MCF 10A (cell line): ENCODE measurements around the gene ABI1. TPM values are rescaled to one million over a fixed set of nuclear protein-coding genes. Genes with fewer than 3 reads are reported as not detected.
A peak's percentile ranks its signal among the peaks of the same experiment; 100 is the strongest.

Source experiments
- BruUV-seq: library from RNA; stranded (reverse); fragments of 400-500 nt; replicated peaks from 2 replicates; lab custom pipeline; 2021; lab: Mats Ljungman, UMichigan
- CTCF ChIA-PET: fragments of 300-600 bp; sonication (Branson Sonifier 250); formaldehyde crosslinking; extraction: SDS; loops from one replicate; lab custom pipeline; 2021; ENCODE audit warnings: antibody characterized with exemption, inconsistent platforms; lab: Yijun Ruan, JAX
- POLR2A ChIA-PET: fragments of 300-600, 350-650 bp; sonication (Branson Sonifier 250); formaldehyde crosslinking; extraction: SDS; loops from one replicate; lab custom pipeline; 2020; ENCODE audit warnings: antibody characterized with exemption, inconsistent platforms; lab: Yijun Ruan, JAX
- DNase-seq: peaks from one replicate; pipeline ENCODE4 v3.0.0-alpha.2; 2018; ENCODE audit not compliant: unreplicated experiment
- H3K27ac Mint-ChIP-seq: one replicate; pipeline ENCODE4 v1.8.0; 2022; ENCODE audit warnings: mild to moderate bottlenecking, low read depth, mixed read lengths; ENCODE audit not compliant: unreplicated experiment
- H3K27me3 Mint-ChIP-seq: one replicate; pipeline ENCODE4 v1.8.0; 2022; ENCODE audit warnings: mixed read lengths; ENCODE audit not compliant: insufficient read depth, unreplicated experiment
- H3K36me3 Mint-ChIP-seq: one replicate; pipeline ENCODE4 v1.8.0; 2022; ENCODE audit warnings: mild to moderate bottlenecking, moderate library complexity, mixed read lengths; ENCODE audit not compliant: insufficient read depth, unreplicated experiment
- H3K4me1 Mint-ChIP-seq: one replicate; pipeline ENCODE4 v1.8.0; 2022; ENCODE audit warnings: mixed read lengths; ENCODE audit not compliant: insufficient read depth, unreplicated experiment
- H3K4me3 Mint-ChIP-seq: one replicate; pipeline ENCODE4 v1.8.0; 2022; ENCODE audit warnings: mild to moderate bottlenecking, moderate library complexity, mixed read lengths; ENCODE audit not compliant: unreplicated experiment
- H3K9me3 Mint-ChIP-seq: one replicate; pipeline ENCODE4 v1.8.0; 2022; ENCODE audit warnings: mixed read lengths; ENCODE audit not compliant: unreplicated experiment
- intact Hi-C: fragments of 100-400 bp; cut with micrococcal nuclease; formaldehyde crosslinking; loops from 2 replicates; pipeline ENCODE4 v1.14.1; 2022
- total RNA-seq: library from RNA; stranded (reverse); gene quantifications from 2 replicates; pipeline ENCODE4 v1.2.3, GENCODE V29; 2022
- TF ChIP-seq, protein P1 (sequence below): fragments of 200-600 bp; IDR thresholded peaks from one replicate; pipeline ENCODE4 v1.8.0; 2022; ENCODE audit warnings: antibody characterized with exemption, mild to moderate bottlenecking; ENCODE audit not compliant: unreplicated experiment

Gene ABI1
- total RNA-seq, 1 experiment from 2014 or later, result 53.0 TPM

DNA sequence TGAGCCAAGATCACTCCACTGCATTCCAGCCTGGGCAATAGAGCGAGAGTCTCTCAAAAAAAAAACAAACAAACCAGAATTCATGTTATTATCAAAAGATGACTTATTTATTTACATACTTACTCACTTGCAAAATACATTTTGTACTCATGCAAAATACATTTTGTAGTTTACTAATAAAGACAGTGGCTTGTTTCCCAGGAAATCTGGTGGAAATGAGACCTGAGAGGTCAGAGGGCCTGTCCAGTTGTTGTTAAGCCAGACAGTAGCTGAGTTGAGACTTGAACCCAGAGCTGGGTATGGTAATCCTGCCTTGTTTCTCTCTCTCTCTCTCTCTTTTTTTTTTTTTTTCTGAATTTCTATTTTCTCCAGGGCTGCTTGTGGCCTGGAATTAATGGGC lies 133.8 kb downstream of the ABI1 start:
- Mint-ChIP-seq H3K4me1 (no peaks in the 10 kb centered on the region), H3K27ac (no peak overlapping the region), H3K27me3 (no peaks in the 10 kb centered on the region), H3K9me3 (no peaks in the 10 kb centered on the region), H3K36me3 (peaks cover 50% of the 10 kb centered on the region), H3K4me3 (no peak overlapping the region)
- no peak for DNase-seq
- BruUV-seq, result no TSS peak
- TF ChIP-seq, protein P1, sequence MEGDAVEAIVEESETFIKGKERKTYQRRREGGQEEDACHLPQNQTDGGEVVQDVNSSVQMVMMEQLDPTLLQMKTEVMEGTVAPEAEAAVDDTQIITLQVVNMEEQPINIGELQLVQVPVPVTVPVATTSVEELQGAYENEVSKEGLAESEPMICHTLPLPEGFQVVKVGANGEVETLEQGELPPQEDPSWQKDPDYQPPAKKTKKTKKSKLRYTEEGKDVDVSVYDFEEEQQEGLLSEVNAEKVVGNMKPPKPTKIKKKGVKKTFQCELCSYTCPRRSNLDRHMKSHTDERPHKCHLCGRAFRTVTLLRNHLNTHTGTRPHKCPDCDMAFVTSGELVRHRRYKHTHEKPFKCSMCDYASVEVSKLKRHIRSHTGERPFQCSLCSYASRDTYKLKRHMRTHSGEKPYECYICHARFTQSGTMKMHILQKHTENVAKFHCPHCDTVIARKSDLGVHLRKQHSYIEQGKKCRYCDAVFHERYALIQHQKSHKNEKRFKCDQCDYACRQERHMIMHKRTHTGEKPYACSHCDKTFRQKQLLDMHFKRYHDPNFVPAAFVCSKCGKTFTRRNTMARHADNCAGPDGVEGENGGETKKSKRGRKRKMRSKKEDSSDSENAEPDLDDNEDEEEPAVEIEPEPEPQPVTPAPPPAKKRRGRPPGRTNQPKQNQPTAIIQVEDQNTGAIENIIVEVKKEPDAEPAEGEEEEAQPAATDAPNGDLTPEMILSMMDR, result no peak
- intact Hi-C loops, result loop anchor here (2.0 kb wide), 1 partner anchor 392 kb away; no protein-coding TSS in a partner anchor
- POLR2A ChIA-PET, result interaction anchor here (0.8 to 1.5 kb wide), 3 partner anchors 130 to 157 kb away, joined by 3 to 4 read pairs (median 3); no protein-coding TSS in a partner anchor
- CTCF ChIA-PET, result interaction anchor here (0.6 to 9.0 kb wide), 18 partner anchors 8 to 1274 kb away, joined by 3 to 144 read pairs (median 4); no protein-coding TSS in a partner anchor

DNA sequence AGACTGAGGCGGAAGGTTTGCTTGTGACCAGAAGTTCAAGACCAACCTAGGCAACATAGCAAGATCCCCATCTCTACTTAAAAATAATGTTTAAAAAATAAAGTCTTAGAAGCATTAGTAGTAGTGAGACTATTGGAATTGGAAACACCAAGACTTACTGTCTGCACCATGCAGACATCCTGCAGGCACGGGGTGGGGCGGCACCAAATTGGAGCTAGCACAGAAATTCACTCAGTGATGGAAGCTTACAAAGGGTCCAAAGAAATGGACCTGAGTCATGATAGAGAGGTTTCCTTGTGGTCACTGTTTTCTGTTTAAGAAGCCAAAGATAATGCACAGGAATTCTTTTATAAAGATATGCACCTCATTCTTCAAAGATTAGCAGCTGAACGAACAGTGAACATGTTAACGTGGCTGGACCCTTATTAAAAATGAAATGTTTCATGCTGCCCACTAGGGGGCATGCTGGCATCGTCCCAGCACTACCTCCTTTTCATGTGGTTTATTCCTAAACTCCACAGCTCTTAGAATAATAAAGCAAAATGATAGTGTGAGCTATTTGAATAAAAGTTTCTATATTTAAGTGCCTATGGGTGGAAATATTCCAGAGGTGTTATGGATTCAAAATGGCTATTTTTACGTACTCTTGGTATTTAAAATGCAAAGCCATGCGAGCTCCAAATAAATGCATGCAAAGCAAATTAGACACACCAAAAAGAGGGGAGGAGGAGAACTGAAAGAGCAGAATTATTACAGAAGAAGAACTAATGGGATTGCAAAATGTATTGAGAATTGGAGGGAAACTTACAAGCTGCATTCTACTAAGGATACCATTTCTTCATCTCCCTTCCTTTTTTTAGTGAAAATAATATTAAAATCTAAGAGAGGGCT lies 134.7 kb downstream of the ABI1 start:
- TF ChIP-seq, protein P1, result peak; percentile 48
- Mint-ChIP-seq H3K27ac (no peak overlapping the region), H3K9me3 (no peaks in the 10 kb centered on the region), H3K36me3 (peaks cover 54% of the 10 kb centered on the region), H3K4me1 (no peaks in the 10 kb centered on the region), H3K27me3 (no peaks in the 10 kb centered on the region), H3K4me3 (no peak overlapping the region)
- DNase-seq, result peak; percentile 63
- intact Hi-C loops, result loop anchor here (1.0 to 2.0 kb wide), 3 partner anchors 132 to 391 kb away; no protein-coding TSS in a partner anchor
- BruUV-seq, result no TSS peak
- ChIA-PET CTCF (interaction anchor here (0.6 to 9.0 kb wide), 30 partner anchors 9 to 164 kb away, joined by 3 to 144 read pairs (median 4); no protein-coding TSS in a partner anchor), POLR2A (interaction anchor here (0.8 to 1.5 kb wide), 6 partner anchors 131 to 158 kb away, joined by 3 to 7 read pairs (median 3); no protein-coding TSS in a partner anchor)

DNA sequence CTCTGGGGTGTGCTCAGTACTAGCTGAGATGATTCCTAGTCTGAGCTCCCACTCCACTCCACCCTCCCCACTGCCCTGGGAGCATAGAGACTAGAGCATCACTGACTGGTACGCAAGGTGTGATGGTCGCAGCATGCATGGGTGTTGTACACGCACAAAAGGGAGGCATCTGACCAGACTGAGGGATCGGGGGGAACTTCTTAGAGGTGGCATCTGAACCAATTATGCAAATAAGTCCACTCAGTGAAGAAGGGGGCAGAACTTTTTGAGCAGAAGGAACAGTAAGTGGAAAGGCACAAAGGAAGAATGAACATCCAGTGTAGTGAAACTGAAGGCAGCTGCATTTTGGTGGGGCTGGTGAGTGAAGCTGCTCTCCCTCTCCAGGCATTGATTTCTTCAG lies 137.7 kb downstream of the ABI1 start:
- no TSS peak for BruUV-seq
- intact Hi-C loops, result no loop called here
- peaks cover 70% of the 10 kb centered on the region for H3K36me3 Mint-ChIP-seq

DNA sequence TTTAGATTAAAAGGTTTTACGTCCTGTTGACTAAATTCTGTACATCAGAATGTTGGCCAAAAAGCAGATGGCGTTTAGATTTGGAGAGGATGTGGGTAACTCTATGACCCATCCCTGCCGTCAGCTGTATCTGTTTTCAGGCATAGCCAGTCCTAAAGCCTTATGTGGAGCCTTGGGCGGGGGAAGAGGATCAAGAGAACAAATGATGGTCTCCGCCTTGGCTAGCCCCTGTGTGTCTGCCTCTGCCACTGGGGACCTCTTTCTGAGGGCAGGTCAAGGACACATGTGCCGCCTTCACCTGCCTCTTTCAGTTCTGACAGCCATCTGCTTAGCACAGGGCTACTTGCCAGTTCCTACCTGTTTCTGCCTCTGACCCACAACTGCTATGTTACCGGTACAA lies 139.2 kb downstream of the ABI1 start:
- DNase-seq, result no peak
- TF ChIP-seq, protein P1, result no peak
- no peaks in the 10 kb centered on the region for H3K4me1 Mint-ChIP-seq
- H3K4me3 Mint-ChIP-seq, result no peak overlapping the region
- H3K36me3 Mint-ChIP-seq, result peaks cover 62% of the 10 kb centered on the region
- BruUV-seq, result no TSS peak
- H3K9me3 Mint-ChIP-seq, result no peaks in the 10 kb centered on the region
- H3K27me3 Mint-ChIP-seq, result no peaks in the 10 kb centered on the region
- intact Hi-C loops, result no loop called here
- ChIA-PET POLR2A (no interaction called here), CTCF (no interaction called here)
- H3K27ac Mint-ChIP-seq, result no peak overlapping the region

More for the DNA sequence above, 137.7 kb downstream of the ABI1 start:
- ChIA-PET POLR2A (no interaction called here), CTCF (interaction anchor here (0.6 to 9.0 kb wide), 2 partner anchors 157 to 176 kb away, joined by 4 to 144 read pairs; no protein-coding TSS in a partner anchor)
- DNase-seq, result no peak
- no peaks in the 10 kb centered on the region for H3K27me3 Mint-ChIP-seq
- TF ChIP-seq, protein P1, result no peak
- no peaks in the 10 kb centered on the region for H3K9me3 Mint-ChIP-seq
- H3K4me1 Mint-ChIP-seq, result no peaks in the 10 kb centered on the region
- H3K4me3 Mint-ChIP-seq, result no peak overlapping the region
- no peak overlapping the region for H3K27ac Mint-ChIP-seq
